HG03378 (cell line): ENCODE data around the gene C12orf50.
"Not testable (repeated sequence)": the region's sequence is repeated elsewhere in the genome, so short reads cannot be mapped to it uniquely, and the experiment has no call there.

Experiments
- ATAC-seq: cut with Tn5 transposase; IDR thresholded peaks from one replicate; pipeline ENCODE4 v1.9.1; 2021; ENCODE audit warnings: mild to moderate bottlenecking, moderate library complexity; ENCODE audit not compliant: unreplicated experiment

C12orf50 gene

DNA sequence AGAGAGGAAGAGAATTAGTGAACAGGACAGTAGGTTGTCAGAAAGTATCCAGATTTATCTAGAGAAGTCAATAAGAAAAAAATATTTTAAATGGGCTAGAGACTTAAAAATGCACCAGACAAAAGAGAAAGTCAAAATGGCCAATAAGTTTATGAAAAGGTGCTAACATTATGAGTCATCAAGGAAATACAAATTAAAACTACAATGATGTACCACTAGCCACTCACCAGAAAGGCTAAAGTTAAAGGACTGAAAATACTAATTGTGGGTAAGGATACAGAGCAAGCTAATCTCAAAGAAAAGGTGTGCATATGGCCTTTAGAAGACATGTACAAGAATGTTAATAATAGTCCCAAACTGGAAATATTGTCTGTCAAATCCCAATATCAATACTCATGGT lies 37.7 kb downstream of the C12orf50 start:
- no peak for ATAC-seq

GRCh38 chr12:87988534-87988933 lies 40.7 kb downstream of the C12orf50 start:
- ATAC-seq: no peak

DNA sequence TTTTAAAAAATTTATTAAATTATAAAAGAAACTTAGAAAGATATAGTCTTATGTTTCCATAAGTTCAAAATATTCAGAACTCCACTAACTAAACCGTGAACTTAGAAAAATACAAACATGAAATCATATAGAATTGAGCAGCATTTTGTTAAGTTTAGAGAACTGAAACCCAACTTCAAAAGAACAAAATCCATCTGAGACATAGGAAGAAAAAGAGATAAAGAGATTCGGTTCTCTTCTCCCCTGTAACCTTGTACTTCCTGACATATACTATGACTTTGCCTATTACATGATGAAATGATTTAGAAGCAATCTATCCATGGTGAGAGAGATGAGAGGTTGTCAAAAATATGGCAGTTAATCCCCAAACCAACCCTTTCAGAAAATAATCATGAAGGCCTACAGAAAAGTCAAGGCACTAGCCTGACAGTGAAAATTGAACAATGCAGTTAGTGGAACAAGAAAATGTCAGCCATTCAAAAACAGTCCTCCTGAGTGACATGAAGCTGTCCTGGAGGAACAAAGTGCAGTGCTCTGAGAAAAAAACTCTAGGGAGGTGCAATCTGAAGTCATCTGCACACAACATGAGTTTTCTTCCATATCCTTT lies 44.0 kb downstream of the C12orf50 start:
- ATAC-seq: no peak

DNA sequence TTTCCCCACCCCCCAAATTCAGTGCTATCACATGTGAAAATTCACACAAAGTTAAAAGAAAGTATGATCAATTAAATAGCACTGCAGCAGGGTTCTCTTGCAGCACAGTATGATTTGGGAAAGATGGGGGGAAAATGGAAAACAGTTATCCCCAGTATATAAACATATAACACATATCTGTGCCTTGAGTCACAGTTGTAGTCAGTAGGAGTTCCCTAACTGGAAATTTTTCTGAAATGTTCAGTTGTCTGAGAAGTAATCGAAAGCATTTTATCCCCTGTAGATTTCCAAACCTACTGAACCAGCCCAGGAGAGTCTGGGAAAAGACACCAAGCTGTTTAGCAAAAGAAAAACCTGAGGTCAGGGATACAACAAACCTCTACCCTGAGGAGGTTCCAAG lies 47.0 kb downstream of the C12orf50 start:
- no peak for ATAC-seq

- no peak for ATAC-seq
Measured at GRCh38 chr12:87981495-87981894, 47.7 kb downstream of the C12orf50 start.

- ATAC-seq: no peak
Measured at GRCh38 chr12:87975879-87976278, 53.3 kb downstream of the C12orf50 start.

DNA sequence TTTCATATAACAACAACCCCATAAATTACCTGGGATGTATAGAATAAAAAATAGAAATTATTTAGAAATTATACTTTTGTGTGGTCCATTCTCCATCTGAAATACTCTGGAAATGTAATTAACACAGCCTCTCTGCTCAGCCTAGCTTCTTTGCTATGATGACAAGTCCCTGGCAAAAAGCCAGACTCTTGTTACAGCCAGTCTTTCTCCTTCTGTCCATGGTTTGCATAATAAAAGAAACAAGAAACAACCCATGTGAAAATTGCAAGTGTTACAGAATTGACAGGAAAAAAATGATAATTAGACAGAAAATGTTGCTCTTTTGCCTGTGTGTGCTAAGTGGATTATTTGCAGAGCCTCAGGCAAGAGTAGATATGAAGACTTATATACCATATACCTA lies 61.3 kb downstream of the C12orf50 start:
- no peak for ATAC-seq

DNA sequence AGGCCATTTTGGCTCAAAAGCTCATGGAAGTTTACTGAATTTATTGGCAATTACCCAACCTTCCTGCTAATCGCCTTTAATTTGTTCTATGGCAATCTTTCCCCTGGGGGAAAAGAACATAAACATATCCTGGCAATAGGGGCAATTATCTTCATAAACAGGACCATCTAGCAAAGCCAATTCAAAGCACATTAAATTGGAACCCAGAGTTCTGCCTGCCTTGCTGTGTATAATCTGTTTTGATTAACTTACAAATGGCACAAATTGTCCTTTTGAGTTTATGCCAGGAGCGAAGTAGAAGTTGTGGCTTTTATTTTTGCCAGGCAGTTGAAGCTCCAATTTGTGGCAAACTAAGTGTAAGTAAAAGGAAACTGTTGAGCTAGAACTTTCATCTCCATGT lies 68.6 kb downstream of the C12orf50 start:
- no peak for ATAC-seq

GRCh38 chr12:87954028-87954427 lies 75.2 kb downstream of the C12orf50 start:
- not testable (repeated sequence) for ATAC-seq

- ATAC-seq: no peak
Measured at GRCh38 chr12:87953256-87953860, 75.8 kb downstream of the C12orf50 start.

DNA sequence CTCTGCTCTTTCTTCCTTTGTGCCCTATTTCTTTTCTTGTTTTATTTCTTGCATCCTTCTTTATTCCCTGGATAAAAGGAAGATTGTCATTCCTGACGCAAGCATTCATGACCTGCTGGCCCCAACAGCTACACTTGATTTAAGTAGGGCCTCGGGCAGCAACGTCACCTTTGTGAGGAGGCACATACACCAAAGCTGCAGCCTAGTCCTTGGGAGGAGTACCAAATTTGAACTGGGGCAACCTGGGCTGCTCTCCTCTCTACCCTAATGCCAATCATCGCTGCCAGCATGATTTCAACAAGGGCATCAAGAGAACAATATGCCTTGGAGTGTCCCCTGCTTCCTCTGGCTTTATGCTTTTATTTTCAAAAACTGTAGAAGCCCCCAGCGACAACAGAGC lies 76.4 kb downstream of the C12orf50 start:
- ATAC-seq: no peak

- no peak for ATAC-seq
Measured at GRCh38 chr12:87952223-87952622, 77.0 kb downstream of the C12orf50 start.

- ATAC-seq: no peak
Measured at GRCh38 chr12:87943762-87944161, 85.4 kb downstream of the C12orf50 start.

GRCh38 chr12:87943023-87943422 lies 86.2 kb downstream of the C12orf50 start:
- ATAC-seq: no peak

DNA sequence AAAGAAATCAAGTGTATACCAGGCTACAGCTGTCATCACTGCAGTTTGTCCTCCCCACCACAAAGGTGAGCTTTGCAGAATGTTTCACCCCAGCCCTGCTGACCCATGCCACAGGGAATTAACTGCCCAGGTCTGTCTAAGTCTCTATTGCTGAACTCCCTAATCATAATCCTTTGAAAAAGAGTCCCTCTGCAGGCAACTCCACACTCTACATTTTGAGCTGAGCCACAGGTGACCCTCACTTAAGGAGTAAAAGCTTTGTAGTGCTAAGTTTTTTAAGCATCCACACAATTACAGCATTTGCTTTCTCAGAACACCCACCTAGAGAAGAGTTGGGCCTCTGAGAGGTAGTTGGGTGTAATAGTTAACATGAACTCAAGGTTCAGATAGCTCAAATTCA lies 90.0 kb downstream of the C12orf50 start:
- ATAC-seq: no peak

DNA sequence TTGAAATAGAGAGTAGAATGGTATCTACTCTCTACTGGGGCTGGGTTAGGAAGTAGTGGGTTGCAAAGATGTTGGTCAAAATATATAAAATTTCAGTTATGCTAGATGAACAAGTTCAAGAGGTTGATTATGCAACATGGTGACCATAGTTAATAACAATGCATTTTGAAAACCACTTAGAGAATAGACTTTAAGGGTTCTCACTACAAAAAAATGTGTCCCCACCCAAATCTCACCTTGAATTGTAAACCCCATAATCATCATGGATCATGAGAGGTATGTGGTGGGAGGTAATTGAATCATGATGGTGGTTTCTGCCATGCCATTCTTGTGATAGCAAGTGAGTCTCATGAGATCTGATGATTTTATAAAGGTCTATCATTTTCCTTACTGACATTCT lies 94.0 kb downstream of the C12orf50 start:
- ATAC-seq: no peak

- no peak for ATAC-seq
Measured at GRCh38 chr12:87933991-87934390, 95.2 kb downstream of the C12orf50 start.

- no peak for ATAC-seq
Measured at GRCh38 chr12:87931812-87932211, 97.4 kb downstream of the C12orf50 start.

GRCh38 chr12:87930627-87931026 lies 98.6 kb downstream of the C12orf50 start:
- no peak for ATAC-seq
